ENCODE results near the gene CPA1. TPM values are rescaled to one million over a fixed set of nuclear protein-coding genes. Genes with fewer than 3 reads are reported as not detected.

The CPA1 gene
- total and polyA plus RNA-seq, 9 of the 15 experiments (the other 6 are each of a cell fraction or from before 2014, with no cell fraction given), result 6.5 TPM; not detected in 8

DNA sequence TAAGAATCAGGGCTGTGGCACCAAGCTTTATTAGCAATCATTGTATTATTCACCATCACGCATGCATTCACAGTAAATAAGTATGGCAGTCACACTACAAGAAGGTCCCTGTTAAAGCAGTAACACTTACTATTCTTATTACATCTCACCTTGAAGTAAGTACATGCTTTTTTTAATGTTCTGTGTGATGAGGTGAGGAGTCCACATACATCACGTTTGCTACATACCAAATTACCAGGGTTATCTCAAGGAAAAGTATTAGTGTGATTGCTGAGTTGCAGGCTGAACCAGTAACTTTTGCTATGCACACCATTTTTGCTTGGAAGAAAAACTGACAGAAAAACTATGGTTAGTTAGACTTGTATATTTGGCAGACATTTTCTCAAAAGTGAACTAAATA, 24.7 kb downstream of the CPA1 start:
- H2AFZ ChIP-seq (ENCODE audit: low read depth, low read length), result no peak overlapping the region
- intact Hi-C loops (cut with micrococcal nuclease) (no loop called here), in situ Hi-C loops (cut with MboI) (no loop called here)
- WGBS (ENCODE audit: insufficient coverage, low coverage, missing lambda C conversion rate), result 15% methylated on average over 2 of the region's 2 CpGs
- BruUV-seq (replicated peaks), result no TSS peak
- POLR2A ChIA-PET, result interaction anchor here (2.7 kb wide), 1 partner anchor 13 kb away, joined by 7 read pairs; no protein-coding TSS in a partner anchor
- no peaks in the 10 kb centered on the region for H4K20me1 ChIP-seq (replicated peaks; ENCODE audit: control insufficient read depth, insufficient read depth, low read length)
- no peaks in the 10 kb centered on the region for H3K9me3 ChIP-seq (replicated peaks; ENCODE audit: control insufficient read depth, insufficient read depth, low read depth, low read length)
- no peaks in the 10 kb centered on the region for H3K79me2 ChIP-seq (ENCODE audit: control insufficient read depth, insufficient read depth, low read length)
- no peak overlapping the region for H3K27ac ChIP-seq (ENCODE audit: extremely low read depth, low read depth, low read length)
- no peak overlapping the region for H3K4me2 ChIP-seq (ENCODE audit: insufficient read depth, low read length)
- H3K4me3 ChIP-seq, result no peak overlapping the region
- no peaks in the 10 kb centered on the region for H3K36me3 ChIP-seq (ENCODE audit: control insufficient read depth, insufficient read depth, low read length)
- H3K4me1 ChIP-seq (replicated peaks in 1 of 2; ENCODE audit: control insufficient read depth in 2 of 2, insufficient read depth in 2 of 2, low read length in 2 of 2), result no peaks in the 10 kb centered on the region
- no peak for FAIRE-seq
- CTCF ChIA-PET (ENCODE audit: low intra/inter-chr PET ratio), result no interaction called here
- H3K27me3 ChIP-seq (ENCODE audit: control insufficient read depth in 2 of 2, insufficient read depth in 2 of 2, low read length in 2 of 2), result peaks cover 0 to 6% of the 10 kb centered on the region in 2 experiments; a peak in 1 of 5 replicates
- no peaks in the 10 kb centered on the region for H3K9me1 ChIP-seq (ENCODE audit: control insufficient read depth, insufficient read depth, low read length)
- ATAC-seq, result no peak
- no peak for TF ChIP-seq ZNF431 (CRISPR knock-in tag; IDR thresholded peaks at IDR 0.05)
- no peak for TF ChIP-seq SRSF1 (IDR thresholded peaks at IDR 0.05; ENCODE audit: low read depth, low read length)
- TF ChIP-seq, protein P1, sequence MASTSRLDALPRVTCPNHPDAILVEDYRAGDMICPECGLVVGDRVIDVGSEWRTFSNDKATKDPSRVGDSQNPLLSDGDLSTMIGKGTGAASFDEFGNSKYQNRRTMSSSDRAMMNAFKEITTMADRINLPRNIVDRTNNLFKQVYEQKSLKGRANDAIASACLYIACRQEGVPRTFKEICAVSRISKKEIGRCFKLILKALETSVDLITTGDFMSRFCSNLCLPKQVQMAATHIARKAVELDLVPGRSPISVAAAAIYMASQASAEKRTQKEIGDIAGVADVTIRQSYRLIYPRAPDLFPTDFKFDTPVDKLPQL (IDR thresholded peaks at IDR 0.05; ENCODE audit: extremely low read depth, insufficient read length), result no peak
- TF ChIP-seq SNRNP70 (optimal IDR thresholded peaks at IDR 0.05; ENCODE audit: low read depth, low read length), result no peak
- no peak for TF ChIP-seq ZNF717 (CRISPR knock-in tag; IDR thresholded peaks at IDR 0.05)
- TF ChIP-seq, protein P2, sequence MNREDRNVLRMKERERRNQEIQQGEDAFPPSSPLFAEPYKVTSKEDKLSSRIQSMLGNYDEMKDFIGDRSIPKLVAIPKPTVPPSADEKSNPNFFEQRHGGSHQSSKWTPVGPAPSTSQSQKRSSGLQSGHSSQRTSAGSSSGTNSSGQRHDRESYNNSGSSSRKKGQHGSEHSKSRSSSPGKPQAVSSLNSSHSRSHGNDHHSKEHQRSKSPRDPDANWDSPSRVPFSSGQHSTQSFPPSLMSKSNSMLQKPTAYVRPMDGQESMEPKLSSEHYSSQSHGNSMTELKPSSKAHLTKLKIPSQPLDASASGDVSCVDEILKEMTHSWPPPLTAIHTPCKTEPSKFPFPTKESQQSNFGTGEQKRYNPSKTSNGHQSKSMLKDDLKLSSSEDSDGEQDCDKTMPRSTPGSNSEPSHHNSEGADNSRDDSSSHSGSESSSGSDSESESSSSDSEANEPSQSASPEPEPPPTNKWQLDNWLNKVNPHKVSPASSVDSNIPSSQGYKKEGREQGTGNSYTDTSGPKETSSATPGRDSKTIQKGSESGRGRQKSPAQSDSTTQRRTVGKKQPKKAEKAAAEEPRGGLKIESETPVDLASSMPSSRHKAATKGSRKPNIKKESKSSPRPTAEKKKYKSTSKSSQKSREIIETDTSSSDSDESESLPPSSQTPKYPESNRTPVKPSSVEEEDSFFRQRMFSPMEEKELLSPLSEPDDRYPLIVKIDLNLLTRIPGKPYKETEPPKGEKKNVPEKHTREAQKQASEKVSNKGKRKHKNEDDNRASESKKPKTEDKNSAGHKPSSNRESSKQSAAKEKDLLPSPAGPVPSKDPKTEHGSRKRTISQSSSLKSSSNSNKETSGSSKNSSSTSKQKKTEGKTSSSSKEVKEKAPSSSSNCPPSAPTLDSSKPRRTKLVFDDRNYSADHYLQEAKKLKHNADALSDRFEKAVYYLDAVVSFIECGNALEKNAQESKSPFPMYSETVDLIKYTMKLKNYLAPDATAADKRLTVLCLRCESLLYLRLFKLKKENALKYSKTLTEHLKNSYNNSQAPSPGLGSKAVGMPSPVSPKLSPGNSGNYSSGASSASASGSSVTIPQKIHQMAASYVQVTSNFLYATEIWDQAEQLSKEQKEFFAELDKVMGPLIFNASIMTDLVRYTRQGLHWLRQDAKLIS (CRISPR knock-in tag; IDR thresholded peaks at IDR 0.05), result no peak
- TF ChIP-seq ZNF212 (CRISPR knock-in tag; IDR thresholded peaks at IDR 0.05), result no peak
- no peak for TF ChIP-seq ZNF57 (CRISPR knock-in tag; IDR thresholded peaks at IDR 0.05)
- no peak for TF ChIP-seq ZNF24 (IDR thresholded peaks at IDR 0.05)
- TF ChIP-seq, protein P3, sequence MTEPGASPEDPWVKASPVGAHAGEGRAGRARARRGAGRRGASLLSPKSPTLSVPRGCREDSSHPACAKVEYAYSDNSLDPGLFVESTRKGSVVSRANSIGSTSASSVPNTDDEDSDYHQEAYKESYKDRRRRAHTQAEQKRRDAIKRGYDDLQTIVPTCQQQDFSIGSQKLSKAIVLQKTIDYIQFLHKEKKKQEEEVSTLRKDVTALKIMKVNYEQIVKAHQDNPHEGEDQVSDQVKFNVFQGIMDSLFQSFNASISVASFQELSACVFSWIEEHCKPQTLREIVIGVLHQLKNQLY (CRISPR knock-in tag; conservative IDR thresholded peaks at IDR 0.05), result no peak
- no peak for TF ChIP-seq KAT2B (IDR thresholded peaks at IDR 0.05; ENCODE audit: low read depth, low read length)
- TF ChIP-seq YY1 (IDR thresholded peaks at IDR 0.05; ENCODE audit: borderline replicate concordance in 1 of 3, control insufficient read depth in 1 of 3, extremely low read depth in 1 of 3, insufficient read depth in 3 of 3, insufficient read length in 1 of 3, insufficient replicate concordance in 2 of 3, low read depth in 1 of 3, low read length in 2 of 3), result no peak
- no peak for TF ChIP-seq ZNF785 (CRISPR knock-in tag; IDR thresholded peaks at IDR 0.05)
- TF ChIP-seq, protein P4, sequence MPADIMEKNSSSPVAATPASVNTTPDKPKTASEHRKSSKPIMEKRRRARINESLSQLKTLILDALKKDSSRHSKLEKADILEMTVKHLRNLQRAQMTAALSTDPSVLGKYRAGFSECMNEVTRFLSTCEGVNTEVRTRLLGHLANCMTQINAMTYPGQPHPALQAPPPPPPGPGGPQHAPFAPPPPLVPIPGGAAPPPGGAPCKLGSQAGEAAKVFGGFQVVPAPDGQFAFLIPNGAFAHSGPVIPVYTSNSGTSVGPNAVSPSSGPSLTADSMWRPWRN (IDR thresholded peaks at IDR 0.05; ENCODE audit: low read depth), result no peak
- TF ChIP-seq, protein P5, sequence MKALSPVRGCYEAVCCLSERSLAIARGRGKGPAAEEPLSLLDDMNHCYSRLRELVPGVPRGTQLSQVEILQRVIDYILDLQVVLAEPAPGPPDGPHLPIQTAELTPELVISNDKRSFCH (CRISPR knock-in tag; IDR thresholded peaks at IDR 0.05), result no peak
- TF ChIP-seq, protein P5 (tag; IDR thresholded peaks at IDR 0.05), result no peak
- no peak for DNase-seq (ENCODE audit: extremely low read depth in 1 of 4, low spot score in 3 of 4)
- H3K9ac ChIP-seq (ENCODE audit: insufficient read depth in 1 of 2, low read depth in 2 of 2, low read length in 2 of 2), result no peak overlapping the region

Data from K562 (cell line).